Right atrium auricular region (tissue), 2 donors: ENCODE data around the gene RAD17. TPM values are rescaled to one million over a fixed set of nuclear protein-coding genes. Genes with fewer than 3 reads are reported as not detected.
"Not testable (repeated sequence)": the region's sequence is repeated elsewhere in the genome, so short reads cannot be mapped to it uniquely, and the experiment has no call there.

Experiments used
- DNase-seq: peaks from one replicate; pipeline ENCODE4 v3.0.0-alpha.2; 2019; ENCODE audit warnings: low spot score
- H3K27ac ChIP-seq, 2 donors: fragments of 200-600 bp; sonication (generic); 1 replicate in 1 of 2; 2 replicates in 1 of 2; pipeline ENCODE4 v1.5.1; 2016 to 2019
- H3K27me3 ChIP-seq, 2 donors: fragments of 200-600 bp; sonication (generic); one replicate each; pipeline versions ENCODE4 v1.5.1 to v1.6.0; 2017 to 2019
- H3K36me3 ChIP-seq: fragments of 200-600 bp; sonication (generic); one replicate; pipeline ENCODE4 v1.5.1; 2016
- H3K4me1 ChIP-seq, 2 donors: fragments of 200-600 bp; sonication (generic); one replicate each; pipeline versions ENCODE4 v1.5.1 to v1.6.0; 2017 to 2019
- H3K4me3 ChIP-seq, 2 donors: fragments of 200-600 bp; sonication (generic); 1 replicate in 1 of 2; 2 replicates in 1 of 2; pipeline ENCODE4 v1.5.1; 2017 to 2019; ENCODE audit warnings: mild to moderate bottlenecking in 1 of 2, moderate library complexity in 1 of 2
- H3K9me3 ChIP-seq, 2 donors: fragments of 200-600 bp; sonication (generic); one replicate each; pipeline ENCODE4 v1.5.1; 2019
- total RNA-seq, 2 donors: library from RNA; depleted of rRNA; stranded (reverse); fragments of >200 nt; gene quantifications; one replicate each; pipeline ENCODE4 v1.1.0, GENCODE V29; 2016
- TF ChIP-seq, protein P1 (sequence below), 2 donors: fragments of 200-600 bp; sonication (generic); IDR thresholded peaks; one replicate each; pipeline ENCODE4 v1.5.1; 2019; ENCODE audit warnings: antibody characterized with exemption in 2 of 2

Gene RAD17, protein sequence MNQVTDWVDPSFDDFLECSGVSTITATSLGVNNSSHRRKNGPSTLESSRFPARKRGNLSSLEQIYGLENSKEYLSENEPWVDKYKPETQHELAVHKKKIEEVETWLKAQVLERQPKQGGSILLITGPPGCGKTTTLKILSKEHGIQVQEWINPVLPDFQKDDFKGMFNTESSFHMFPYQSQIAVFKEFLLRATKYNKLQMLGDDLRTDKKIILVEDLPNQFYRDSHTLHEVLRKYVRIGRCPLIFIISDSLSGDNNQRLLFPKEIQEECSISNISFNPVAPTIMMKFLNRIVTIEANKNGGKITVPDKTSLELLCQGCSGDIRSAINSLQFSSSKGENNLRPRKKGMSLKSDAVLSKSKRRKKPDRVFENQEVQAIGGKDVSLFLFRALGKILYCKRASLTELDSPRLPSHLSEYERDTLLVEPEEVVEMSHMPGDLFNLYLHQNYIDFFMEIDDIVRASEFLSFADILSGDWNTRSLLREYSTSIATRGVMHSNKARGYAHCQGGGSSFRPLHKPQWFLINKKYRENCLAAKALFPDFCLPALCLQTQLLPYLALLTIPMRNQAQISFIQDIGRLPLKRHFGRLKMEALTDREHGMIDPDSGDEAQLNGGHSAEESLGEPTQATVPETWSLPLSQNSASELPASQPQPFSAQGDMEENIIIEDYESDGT
- total RNA-seq = 10 to 100 TPM in 1 of 2 donors, 1 to 10 TPM in 1; 9.3 to 17.9 TPM

DNA sequence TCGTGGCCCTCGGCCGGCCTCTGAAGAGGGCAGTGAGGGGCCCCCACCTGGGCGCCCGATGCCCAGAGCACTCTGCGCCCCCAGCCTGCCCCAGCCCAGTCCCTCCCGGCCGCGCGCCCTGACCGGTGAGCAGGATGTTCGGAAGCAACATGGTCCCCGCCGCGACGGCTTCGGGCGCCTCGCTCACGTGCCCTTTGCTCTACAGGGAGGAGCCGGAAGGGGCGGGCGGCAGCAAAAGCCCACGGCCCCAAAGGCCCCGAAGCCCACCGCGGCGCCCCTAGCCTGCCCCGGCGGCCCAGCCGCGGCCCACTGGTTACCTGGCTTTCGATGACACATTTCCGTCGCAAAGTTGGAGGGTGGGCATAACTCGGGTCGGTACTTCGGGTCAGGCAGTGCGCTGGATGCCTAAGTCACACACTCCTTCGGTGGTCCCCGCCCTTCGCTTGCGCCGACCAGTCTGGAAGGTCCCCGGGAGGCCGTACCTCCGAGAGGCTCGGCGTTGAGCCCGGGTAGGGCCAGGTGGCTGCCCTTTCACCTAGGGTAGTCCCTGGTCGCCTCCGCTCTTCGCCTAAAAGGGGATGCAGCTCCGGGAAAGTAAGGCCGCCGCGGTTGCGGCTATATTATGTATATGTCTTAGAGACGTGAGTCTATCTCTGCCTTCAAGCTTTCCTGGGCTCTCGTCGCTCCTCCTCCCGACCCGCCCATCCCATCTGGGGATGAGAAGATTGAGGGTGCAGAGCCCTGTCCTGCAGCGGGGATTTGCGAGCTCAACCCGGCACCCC, at the start of gene RAD17, which contains the start of the genes AK6 and TAF9:
Gene RAD17 (plus strand): TSS at position 479 of the 782 bp plus-strand sequence. CDS start 2,391 bp downstream, outside the sequence.
Gene AK6 (minus strand): TSS at position 181 of the 782 bp plus-strand sequence. CDS start 30 bp downstream, at position 151.
Gene TAF9 (minus strand): TSS at position 181 of the 782 bp plus-strand sequence. CDS start 3,783 bp downstream, outside the sequence.
- H3K27me3 ChIP-seq = no peaks in the 10 kb centered on the region
- no peaks in the 10 kb centered on the region for H3K9me3 ChIP-seq
- H3K4me3 ChIP-seq = peak within 1 kb of the TSS; percentile 90
- peak; percentile 89 for DNase-seq
- H3K27ac ChIP-seq = peak within 1 kb of the TSS; percentile 95 to 98
- TF ChIP-seq, protein P1, sequence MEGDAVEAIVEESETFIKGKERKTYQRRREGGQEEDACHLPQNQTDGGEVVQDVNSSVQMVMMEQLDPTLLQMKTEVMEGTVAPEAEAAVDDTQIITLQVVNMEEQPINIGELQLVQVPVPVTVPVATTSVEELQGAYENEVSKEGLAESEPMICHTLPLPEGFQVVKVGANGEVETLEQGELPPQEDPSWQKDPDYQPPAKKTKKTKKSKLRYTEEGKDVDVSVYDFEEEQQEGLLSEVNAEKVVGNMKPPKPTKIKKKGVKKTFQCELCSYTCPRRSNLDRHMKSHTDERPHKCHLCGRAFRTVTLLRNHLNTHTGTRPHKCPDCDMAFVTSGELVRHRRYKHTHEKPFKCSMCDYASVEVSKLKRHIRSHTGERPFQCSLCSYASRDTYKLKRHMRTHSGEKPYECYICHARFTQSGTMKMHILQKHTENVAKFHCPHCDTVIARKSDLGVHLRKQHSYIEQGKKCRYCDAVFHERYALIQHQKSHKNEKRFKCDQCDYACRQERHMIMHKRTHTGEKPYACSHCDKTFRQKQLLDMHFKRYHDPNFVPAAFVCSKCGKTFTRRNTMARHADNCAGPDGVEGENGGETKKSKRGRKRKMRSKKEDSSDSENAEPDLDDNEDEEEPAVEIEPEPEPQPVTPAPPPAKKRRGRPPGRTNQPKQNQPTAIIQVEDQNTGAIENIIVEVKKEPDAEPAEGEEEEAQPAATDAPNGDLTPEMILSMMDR (IDR thresholded peaks at IDR 0.05) = no peak
- H3K4me1 ChIP-seq = peaks cover 0 to 29% of the 10 kb centered on the region in 2 donors
- H3K36me3 ChIP-seq = peaks cover 19% of the 10 kb centered on the region

DNA sequence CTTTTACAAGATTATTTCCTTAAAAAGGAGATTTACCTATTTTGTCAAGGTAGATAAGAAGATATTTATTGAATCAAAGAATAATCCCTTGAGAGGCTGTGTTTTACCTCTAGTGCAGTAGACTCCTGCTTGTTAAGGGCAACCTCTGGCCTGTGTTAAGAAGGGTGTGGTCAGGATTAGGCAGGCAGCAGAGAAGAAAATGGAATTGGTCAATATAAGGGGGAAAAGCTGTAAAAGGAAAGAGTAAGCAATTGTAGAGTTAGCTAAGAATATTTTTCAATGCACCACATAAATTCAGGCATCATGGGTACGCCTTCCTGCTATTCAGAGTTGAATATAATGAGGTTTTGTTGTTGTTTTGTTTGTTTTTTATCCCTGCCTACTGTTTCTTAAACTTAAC, 43.3 kb upstream of the RAD17 start:
- H3K4me1 ChIP-seq = no peaks in the 10 kb centered on the region
- H3K27me3 ChIP-seq = no peaks in the 10 kb centered on the region
- no peak for DNase-seq
- no peak overlapping the region for H3K27ac ChIP-seq
- TF ChIP-seq, protein P1 (IDR thresholded peaks at IDR 0.05) = no peak
- H3K9me3 ChIP-seq = no peaks in the 10 kb centered on the region
- no peaks in the 10 kb centered on the region for H3K36me3 ChIP-seq
- H3K4me3 ChIP-seq = no peak overlapping the region

DNA sequence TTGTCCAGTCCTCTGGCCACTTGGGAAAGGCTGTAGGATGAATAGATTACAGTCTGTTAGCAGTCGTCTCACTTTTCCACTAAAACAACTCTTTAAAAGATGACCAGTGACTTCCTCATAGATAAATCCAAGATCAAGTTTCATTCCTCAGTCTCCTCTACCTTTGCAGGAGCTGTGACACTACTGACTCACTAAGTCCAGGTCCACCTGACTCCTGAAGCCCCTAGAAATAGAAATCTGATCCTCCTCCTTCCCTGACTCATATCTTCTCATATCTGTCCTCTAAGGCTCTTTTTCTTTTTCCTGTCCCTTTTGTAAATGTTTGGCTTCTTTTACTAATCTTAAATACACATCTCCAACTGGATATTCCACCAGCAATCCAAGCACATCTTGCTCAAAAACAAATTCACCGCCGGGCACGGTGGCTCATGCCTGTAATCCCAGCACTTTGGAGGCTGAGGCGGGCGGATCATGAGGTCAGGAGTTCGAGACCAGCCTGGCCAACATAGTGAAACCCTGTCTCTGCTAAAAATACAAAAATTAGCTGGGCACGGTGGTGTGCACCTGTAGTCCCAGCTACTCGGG, 39.6 kb upstream of the RAD17 start:
- Histone ChIP-seq H3K36me3 (no peaks in the 10 kb centered on the region), H3K9me3 (no peaks in the 10 kb centered on the region), H3K27me3 (no peaks in the 10 kb centered on the region), H3K4me1 (peaks cover 0 to 4% of the 10 kb centered on the region in 2 donors), H3K4me3 (no peak overlapping the region), H3K27ac (no peak overlapping the region)
- no peak for DNase-seq
- TF ChIP-seq, protein P1 (IDR thresholded peaks at IDR 0.05) = no peak

DNA sequence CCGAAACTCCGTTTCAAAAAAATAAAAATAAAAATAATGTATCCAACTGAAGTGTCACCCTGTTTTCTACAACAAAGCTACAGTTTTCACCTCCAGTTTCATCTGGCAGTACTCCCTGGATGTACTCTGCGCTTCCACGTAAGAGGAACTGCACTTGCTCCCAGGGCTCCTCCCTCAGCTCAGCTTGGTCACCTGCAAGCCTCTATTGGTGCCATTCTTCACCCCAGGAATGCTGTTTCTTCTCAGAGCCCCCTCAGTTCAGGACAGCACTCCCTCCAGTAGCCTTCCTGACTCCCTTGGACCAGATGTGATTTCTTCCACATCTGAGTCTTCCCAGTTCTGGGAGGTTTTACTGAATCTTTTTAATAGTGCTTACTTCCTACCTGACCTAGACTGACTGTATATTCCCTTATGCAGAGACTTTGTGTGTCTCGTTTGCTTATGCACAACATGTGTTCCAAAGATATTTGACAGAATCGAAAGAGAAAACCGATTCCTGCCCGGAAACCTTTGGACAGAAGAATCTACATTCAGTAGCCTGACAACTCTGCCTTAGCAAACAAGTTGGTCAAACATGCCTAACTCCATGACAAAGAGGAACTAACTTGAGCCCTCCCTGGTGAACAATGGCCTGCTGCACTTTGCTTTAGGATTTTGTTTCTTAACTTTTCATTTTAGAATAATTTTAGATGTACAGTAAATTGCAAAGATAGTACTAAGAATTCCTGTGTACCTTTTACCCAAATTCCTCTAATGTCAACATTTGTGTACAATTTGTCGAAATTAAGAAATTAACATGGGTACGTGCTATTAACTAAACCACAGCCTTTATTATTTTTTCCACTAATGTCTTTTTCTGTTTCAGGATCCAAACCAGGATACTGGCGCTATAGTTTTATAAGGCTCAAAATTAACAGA, 37.8 kb upstream of the RAD17 start:
- peaks cover 0 to 4% of the 10 kb centered on the region in 2 donors for H3K4me1 ChIP-seq
- H3K4me3 ChIP-seq = peak overlapping the region; percentile 72 to 76
- TF ChIP-seq, protein P1 (IDR thresholded peaks at IDR 0.05) = no peak
- no peak for DNase-seq
- peak overlapping the region; percentile 72 to 74 for H3K27ac ChIP-seq
- H3K9me3 ChIP-seq = no peaks in the 10 kb centered on the region
- H3K27me3 ChIP-seq = no peaks in the 10 kb centered on the region
- no peaks in the 10 kb centered on the region for H3K36me3 ChIP-seq

DNA sequence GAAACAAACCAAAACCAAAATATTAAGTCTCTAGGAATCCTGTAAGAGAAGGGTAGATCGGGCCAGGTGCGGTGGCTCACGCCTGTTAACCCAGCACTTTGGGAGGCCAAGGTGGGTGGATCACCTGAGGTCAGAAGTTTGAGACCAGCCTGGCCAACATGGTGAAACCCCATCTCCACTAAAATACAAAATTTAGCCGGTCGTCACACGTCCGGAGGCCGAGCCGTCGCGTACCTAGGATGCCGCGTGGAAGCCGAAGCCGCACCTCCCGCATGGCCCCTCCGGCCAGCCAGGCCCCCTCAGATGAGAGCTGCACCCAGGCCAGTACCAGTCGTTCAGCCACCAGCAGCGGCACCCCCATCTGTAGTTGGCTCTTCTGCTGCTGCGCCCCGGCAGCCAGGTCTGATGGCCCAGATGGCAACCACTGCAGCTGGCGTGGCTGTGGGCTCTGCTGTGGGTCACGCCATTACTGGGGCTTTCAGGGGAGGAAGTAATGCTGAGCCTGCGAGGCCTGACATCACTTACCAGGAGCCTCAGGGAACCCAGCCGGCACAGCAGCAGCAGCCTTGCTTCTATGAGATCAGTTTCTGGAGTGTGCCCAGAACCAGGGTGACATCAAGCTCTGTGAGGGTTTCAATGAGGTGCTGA, 35.8 kb upstream of the RAD17 start:
- H3K36me3 ChIP-seq, H3K9me3 ChIP-seq, H3K27me3 ChIP-seq, H3K4me3 ChIP-seq, H3K4me1 ChIP-seq: not testable (repeated sequence)
- DNase-seq = peak; percentile 21
- peak overlapping the region in 1 of 2 donors; percentile 40 for H3K27ac ChIP-seq
